ENCODE measurements around the gene YAP1. TPM values are rescaled to one million over a fixed set of nuclear protein-coding genes. Genes with fewer than 3 reads are reported as not detected.

Gene YAP1
- total and polyA plus RNA-seq, 4 donors = 76.0 to 393 (median 146) TPM

- no peaks in the 10 kb centered on the region for H3K9me3 ChIP-seq (ENCODE audit: control insufficient read depth, low read length)
- no peak overlapping the region for H3K27ac ChIP-seq (ENCODE audit: low read depth in 1 of 2, low read length in 2 of 2)
- DNase-seq (no peak), ATAC-seq (ENCODE audit: low FRiP score) (no peak)
- no peaks in the 10 kb centered on the region for H3K36me3 ChIP-seq (ENCODE audit: control insufficient read depth in 1 of 2, insufficient read depth in 2 of 2, low read length in 1 of 2)
- WGBS, 2 donors = 20% methylated on average over 6 of the region's 6 CpGs
- peak overlapping the region; percentile 27 to 62 for H3K4me3 ChIP-seq (ENCODE audit: low read length in 2 of 2)
- intact Hi-C loops (cut with DNase I) = no loop called here
- peaks cover 0 to 3% of the 10 kb centered on the region in 2 donors for H3K4me1 ChIP-seq (ENCODE audit: control insufficient read depth in 1 of 2, insufficient read depth in 2 of 2, low read length in 2 of 2)
- H3K27me3 ChIP-seq (ENCODE audit: control insufficient read depth in 1 of 2, insufficient read depth in 2 of 2, low read length in 1 of 2) = no peaks in the 10 kb centered on the region
Measured at GRCh38 chr11:102268985-102269470, 158.8 kb downstream of the YAP1 start.

- Histone ChIP-seq H3K36me3 (ENCODE audit: control insufficient read depth in 1 of 2, insufficient read depth in 2 of 2, low read length in 1 of 2) (no peaks in the 10 kb centered on the region), H3K27me3 (ENCODE audit: control insufficient read depth in 1 of 2, insufficient read depth in 2 of 2, low read length in 1 of 2) (no peaks in the 10 kb centered on the region), H3K27ac (ENCODE audit: low read depth in 1 of 2, low read length in 2 of 2) (no peak overlapping the region), H3K4me3 (ENCODE audit: low read length in 2 of 2) (no peak overlapping the region), H3K9me3 (ENCODE audit: control insufficient read depth, low read length) (no peaks in the 10 kb centered on the region), H3K4me1 (ENCODE audit: control insufficient read depth in 1 of 2, insufficient read depth in 2 of 2, low read length in 2 of 2) (peaks cover 0 to 3% of the 10 kb centered on the region in 2 donors)
- intact Hi-C loops (cut with DNase I) = no loop called here
- 91 to 98% methylated on average over 2 of the region's 2 CpGs for WGBS, 2 donors
- DNase-seq (no peak), ATAC-seq (ENCODE audit: low FRiP score) (no peak)
Measured at GRCh38 chr11:102269927-102270326, 159.7 kb downstream of the YAP1 start.

GRCh38 chr11:102272047-102272824, 162.0 kb downstream of the YAP1 start:
- no peaks in the 10 kb centered on the region for H3K9me3 ChIP-seq (ENCODE audit: control insufficient read depth, low read length)
- H3K36me3 ChIP-seq (ENCODE audit: control insufficient read depth in 1 of 2, insufficient read depth in 2 of 2, low read length in 1 of 2) = no peaks in the 10 kb centered on the region
- H3K27me3 ChIP-seq (ENCODE audit: control insufficient read depth in 1 of 2, insufficient read depth in 2 of 2, low read length in 1 of 2) = no peaks in the 10 kb centered on the region
- 87% methylated on average over 10 of the region's 10 CpGs for WGBS, 2 donors
- intact Hi-C loops (cut with DNase I) = no loop called here
- H3K4me1 ChIP-seq (ENCODE audit: control insufficient read depth in 1 of 2, insufficient read depth in 2 of 2, low read length in 2 of 2) = peaks cover 0 to 3% of the 10 kb centered on the region in 2 donors
- H3K27ac ChIP-seq (ENCODE audit: low read depth in 1 of 2, low read length in 2 of 2) = no peak overlapping the region
- ATAC-seq (ENCODE audit: low FRiP score) (no peak), DNase-seq (no peak)
- H3K4me3 ChIP-seq (ENCODE audit: low read length in 2 of 2) = no peak overlapping the region

- no peak overlapping the region for H3K27ac ChIP-seq (ENCODE audit: low read depth in 1 of 2, low read length in 2 of 2)
- H3K4me3 ChIP-seq (ENCODE audit: low read length in 2 of 2) = no peak overlapping the region
- no peak for ATAC-seq (ENCODE audit: low FRiP score)
- H3K9me3 ChIP-seq (ENCODE audit: control insufficient read depth, low read length) = no peaks in the 10 kb centered on the region
- WGBS, 2 donors = 99% methylated on average over 3 of the region's 3 CpGs
- DNase-seq = no peak
- no peaks in the 10 kb centered on the region for H3K36me3 ChIP-seq (ENCODE audit: control insufficient read depth in 1 of 2, insufficient read depth in 2 of 2, low read length in 1 of 2)
- no peaks in the 10 kb centered on the region for H3K27me3 ChIP-seq (ENCODE audit: control insufficient read depth in 1 of 2, insufficient read depth in 2 of 2, low read length in 1 of 2)
- H3K4me1 ChIP-seq (ENCODE audit: control insufficient read depth in 1 of 2, insufficient read depth in 2 of 2, low read length in 2 of 2) = no peaks in the 10 kb centered on the region
- intact Hi-C loops (cut with DNase I) = loop anchor here in 1 of 2 donors (5.0 kb wide), 2 partner anchors 37 to 162 kb away; partner anchors contain the start of gene YAP1
Measured at GRCh38 chr11:102274628-102275027, 164.4 kb downstream of the YAP1 start.

- DNase-seq (no peak), ATAC-seq (ENCODE audit: low FRiP score) (no peak)
- Histone ChIP-seq H3K27me3 (ENCODE audit: control insufficient read depth in 1 of 2, insufficient read depth in 2 of 2, low read length in 1 of 2) (no peaks in the 10 kb centered on the region), H3K36me3 (ENCODE audit: control insufficient read depth in 1 of 2, insufficient read depth in 2 of 2, low read length in 1 of 2) (no peaks in the 10 kb centered on the region), H3K9me3 (ENCODE audit: control insufficient read depth, low read length) (no peaks in the 10 kb centered on the region), H3K4me1 (ENCODE audit: control insufficient read depth in 1 of 2, insufficient read depth in 2 of 2, low read length in 2 of 2) (no peaks in the 10 kb centered on the region), H3K4me3 (ENCODE audit: low read length in 2 of 2) (no peak overlapping the region), H3K27ac (ENCODE audit: low read depth in 1 of 2, low read length in 2 of 2) (no peak overlapping the region)
- 38 to 42% methylated on average over 4 of the region's 4 CpGs for WGBS, 2 donors
- intact Hi-C loops (cut with DNase I) = loop anchor here in 1 of 2 donors (5.0 kb wide), 2 partner anchors 39 to 164 kb away; partner anchors contain the start of gene YAP1
Measured at GRCh38 chr11:102276362-102276761, 166.1 kb downstream of the YAP1 start.

GRCh38 chr11:102276783-102277182, 166.5 kb downstream of the YAP1 start:
- ATAC-seq (ENCODE audit: low FRiP score) (no peak), DNase-seq (no peak)
- 11 to 17% methylated on average over 3 of the region's 3 CpGs for WGBS, 2 donors
- H3K4me1 ChIP-seq (ENCODE audit: control insufficient read depth in 1 of 2, insufficient read depth in 2 of 2, low read length in 2 of 2) = no peaks in the 10 kb centered on the region
- intact Hi-C loops (cut with DNase I) = loop anchor here in 1 of 2 donors (5.0 kb wide), 2 partner anchors 39 to 164 kb away; partner anchors contain the start of gene YAP1
- no peaks in the 10 kb centered on the region for H3K9me3 ChIP-seq (ENCODE audit: control insufficient read depth, low read length)
- no peak overlapping the region for H3K27ac ChIP-seq (ENCODE audit: low read depth in 1 of 2, low read length in 2 of 2)
- no peaks in the 10 kb centered on the region for H3K36me3 ChIP-seq (ENCODE audit: control insufficient read depth in 1 of 2, insufficient read depth in 2 of 2, low read length in 1 of 2)
- no peaks in the 10 kb centered on the region for H3K27me3 ChIP-seq (ENCODE audit: control insufficient read depth in 1 of 2, insufficient read depth in 2 of 2, low read length in 1 of 2)
- H3K4me3 ChIP-seq (ENCODE audit: low read length in 2 of 2) = no peak overlapping the region

- 15 to 23% methylated on average over 13 of the region's 13 CpGs for WGBS, 2 donors
- intact Hi-C loops (cut with DNase I) = loop anchor here in 1 of 2 donors (5.0 kb wide), 2 partner anchors 42 to 167 kb away; partner anchors contain the start of gene YAP1
- Histone ChIP-seq H3K9me3 (ENCODE audit: control insufficient read depth, low read length) (no peaks in the 10 kb centered on the region), H3K4me1 (ENCODE audit: control insufficient read depth in 1 of 2, insufficient read depth in 2 of 2, low read length in 2 of 2) (peaks cover 0 to 3% of the 10 kb centered on the region in 2 donors), H3K4me3 (ENCODE audit: low read length in 2 of 2) (no peak overlapping the region), H3K36me3 (ENCODE audit: control insufficient read depth in 1 of 2, insufficient read depth in 2 of 2, low read length in 1 of 2) (no peaks in the 10 kb centered on the region), H3K27ac (ENCODE audit: low read depth in 1 of 2, low read length in 2 of 2) (peak overlapping the region in 1 of 2 donors; percentile 28), H3K27me3 (ENCODE audit: control insufficient read depth in 1 of 2, insufficient read depth in 2 of 2, low read length in 1 of 2) (no peaks in the 10 kb centered on the region)
- peak; percentile 54 for ATAC-seq (ENCODE audit: low FRiP score)
- no peak for DNase-seq
Measured at GRCh38 chr11:102279641-102280170, 169.5 kb downstream of the YAP1 start.

GRCh38 chr11:102280245-102280833, 170.1 kb downstream of the YAP1 start:
- Histone ChIP-seq H3K4me1 (ENCODE audit: control insufficient read depth in 1 of 2, insufficient read depth in 2 of 2, low read length in 2 of 2) (peaks cover 0 to 3% of the 10 kb centered on the region in 2 donors), H3K36me3 (ENCODE audit: control insufficient read depth in 1 of 2, insufficient read depth in 2 of 2, low read length in 1 of 2) (no peaks in the 10 kb centered on the region), H3K4me3 (ENCODE audit: low read length in 2 of 2) (no peak overlapping the region), H3K9me3 (ENCODE audit: control insufficient read depth, low read length) (no peaks in the 10 kb centered on the region), H3K27me3 (ENCODE audit: control insufficient read depth in 1 of 2, insufficient read depth in 2 of 2, low read length in 1 of 2) (no peaks in the 10 kb centered on the region), H3K27ac (ENCODE audit: low read depth in 1 of 2, low read length in 2 of 2) (no peak overlapping the region)
- WGBS, 2 donors = 94 to 95% methylated on average over 4 of the region's 4 CpGs
- intact Hi-C loops (cut with DNase I) = no loop called here
- no peak for ATAC-seq (ENCODE audit: low FRiP score)
- no peak for DNase-seq
